ENCODE measurements around the gene SSUH2.
A peak's percentile ranks its signal among the peaks of the same experiment; 100 is the strongest.

The SSUH2 gene

GRCh38 chr3:8629151-8630021 lies 15.2 kb downstream of the SSUH2 start:
- no peaks in the 10 kb centered on the region for H3K9me3 ChIP-seq (ENCODE audit: control insufficient read depth, low read length)
- no peaks in the 10 kb centered on the region for H3K36me3 ChIP-seq (ENCODE audit: control insufficient read depth, insufficient read depth, low read length)
- peaks cover 13% of the 10 kb centered on the region for H3K4me1 ChIP-seq (ENCODE audit: control insufficient read depth, insufficient read depth, low read length)

GRCh38 chr3:8627949-8628348 lies 16.6 kb downstream of the SSUH2 start:
- peaks cover 18% of the 10 kb centered on the region for H3K4me1 ChIP-seq (ENCODE audit: control insufficient read depth, insufficient read depth, low read length)
- no peak overlapping the region for H3K4me3 ChIP-seq (ENCODE audit: low read length)
- H3K36me3 ChIP-seq (ENCODE audit: control insufficient read depth, insufficient read depth, low read length) = no peaks in the 10 kb centered on the region
- H3K27me3 ChIP-seq (ENCODE audit: control insufficient read depth, insufficient read depth, low read length) = peaks cover 3% of the 10 kb centered on the region
- no peaks in the 10 kb centered on the region for H3K9me3 ChIP-seq (ENCODE audit: control insufficient read depth, low read length)
- H3K9ac ChIP-seq (ENCODE audit: low read length) = no peak overlapping the region

More at GRCh38 chr3:8629151-8630021, 15.2 kb downstream of the SSUH2 start:
- Histone ChIP-seq H3K4me3 (ENCODE audit: low read length) (no peak overlapping the region), H3K9ac (ENCODE audit: low read length) (no peak overlapping the region), H3K27me3 (ENCODE audit: control insufficient read depth, insufficient read depth, low read length) (no peaks in the 10 kb centered on the region)

- Histone ChIP-seq H3K9ac (ENCODE audit: low read length) (no peak overlapping the region), H3K27me3 (ENCODE audit: control insufficient read depth, insufficient read depth, low read length) (peaks cover 3% of the 10 kb centered on the region), H3K4me1 (ENCODE audit: control insufficient read depth, insufficient read depth, low read length) (peaks cover 23% of the 10 kb centered on the region), H3K9me3 (ENCODE audit: control insufficient read depth, low read length) (no peaks in the 10 kb centered on the region), H3K36me3 (ENCODE audit: control insufficient read depth, insufficient read depth, low read length) (no peaks in the 10 kb centered on the region), H3K4me3 (ENCODE audit: low read length) (no peak overlapping the region)
Observed at GRCh38 chr3:8627201-8627940, 17.2 kb downstream of the SSUH2 start.

GRCh38 chr3:8625991-8626390 lies 18.6 kb downstream of the SSUH2 start:
- Histone ChIP-seq H3K4me1 (ENCODE audit: control insufficient read depth, insufficient read depth, low read length) (peaks cover 28% of the 10 kb centered on the region), H3K36me3 (ENCODE audit: control insufficient read depth, insufficient read depth, low read length) (no peaks in the 10 kb centered on the region), H3K27me3 (ENCODE audit: control insufficient read depth, insufficient read depth, low read length) (peaks cover 3% of the 10 kb centered on the region), H3K9me3 (ENCODE audit: control insufficient read depth, low read length) (no peaks in the 10 kb centered on the region), H3K9ac (ENCODE audit: low read length) (no peak overlapping the region), H3K4me3 (ENCODE audit: low read length) (no peak overlapping the region)

GRCh38 chr3:8624612-8625011 lies 20.0 kb downstream of the SSUH2 start:
- peaks cover 23% of the 10 kb centered on the region for H3K4me1 ChIP-seq (ENCODE audit: control insufficient read depth, insufficient read depth, low read length)
- no peak overlapping the region for H3K4me3 ChIP-seq (ENCODE audit: low read length)
- H3K9me3 ChIP-seq (ENCODE audit: control insufficient read depth, low read length) = no peaks in the 10 kb centered on the region
- H3K36me3 ChIP-seq (ENCODE audit: control insufficient read depth, insufficient read depth, low read length) = no peaks in the 10 kb centered on the region
- peaks cover 3% of the 10 kb centered on the region for H3K27me3 ChIP-seq (ENCODE audit: control insufficient read depth, insufficient read depth, low read length)
- no peak overlapping the region for H3K9ac ChIP-seq (ENCODE audit: low read length)

- Histone ChIP-seq H3K27me3 (ENCODE audit: control insufficient read depth, insufficient read depth, low read length) (peaks cover 3% of the 10 kb centered on the region), H3K9me3 (ENCODE audit: control insufficient read depth, low read length) (no peaks in the 10 kb centered on the region), H3K9ac (ENCODE audit: low read length) (no peak overlapping the region), H3K4me1 (ENCODE audit: control insufficient read depth, insufficient read depth, low read length) (peaks cover 15% of the 10 kb centered on the region), H3K36me3 (ENCODE audit: control insufficient read depth, insufficient read depth, low read length) (no peaks in the 10 kb centered on the region), H3K4me3 (ENCODE audit: low read length) (no peak overlapping the region)
Observed at GRCh38 chr3:8623741-8624140, 20.9 kb downstream of the SSUH2 start.

- peaks cover 15% of the 10 kb centered on the region for H3K4me1 ChIP-seq (ENCODE audit: control insufficient read depth, insufficient read depth, low read length)
- peak overlapping the region; percentile 57 for H3K9ac ChIP-seq (ENCODE audit: low read length)
- H3K27me3 ChIP-seq (ENCODE audit: control insufficient read depth, insufficient read depth, low read length) = peaks cover 3% of the 10 kb centered on the region
- no peaks in the 10 kb centered on the region for H3K36me3 ChIP-seq (ENCODE audit: control insufficient read depth, insufficient read depth, low read length)
- H3K4me3 ChIP-seq (ENCODE audit: low read length) = no peak overlapping the region
- no peaks in the 10 kb centered on the region for H3K9me3 ChIP-seq (ENCODE audit: control insufficient read depth, low read length)
Observed at GRCh38 chr3:8622873-8623691, 21.5 kb downstream of the SSUH2 start.

- Histone ChIP-seq H3K9me3 (ENCODE audit: control insufficient read depth, low read length) (no peaks in the 10 kb centered on the region), H3K27me3 (ENCODE audit: control insufficient read depth, insufficient read depth, low read length) (peaks cover 3% of the 10 kb centered on the region), H3K36me3 (ENCODE audit: control insufficient read depth, insufficient read depth, low read length) (no peaks in the 10 kb centered on the region), H3K4me3 (ENCODE audit: low read length) (no peak overlapping the region), H3K4me1 (ENCODE audit: control insufficient read depth, insufficient read depth, low read length) (peaks cover 15% of the 10 kb centered on the region), H3K9ac (ENCODE audit: low read length) (no peak overlapping the region)
Observed at GRCh38 chr3:8621872-8622271, 22.7 kb downstream of the SSUH2 start.

- Histone ChIP-seq H3K4me1 (ENCODE audit: control insufficient read depth, insufficient read depth, low read length) (peaks cover 15% of the 10 kb centered on the region), H3K27me3 (ENCODE audit: control insufficient read depth, insufficient read depth, low read length) (peaks cover 3% of the 10 kb centered on the region), H3K36me3 (ENCODE audit: control insufficient read depth, insufficient read depth, low read length) (no peaks in the 10 kb centered on the region), H3K4me3 (ENCODE audit: low read length) (no peak overlapping the region), H3K9me3 (ENCODE audit: control insufficient read depth, low read length) (no peaks in the 10 kb centered on the region), H3K9ac (ENCODE audit: low read length) (no peak overlapping the region)
Observed at GRCh38 chr3:8621141-8621540, 23.5 kb downstream of the SSUH2 start.

- Histone ChIP-seq H3K36me3 (ENCODE audit: control insufficient read depth, insufficient read depth, low read length) (no peaks in the 10 kb centered on the region), H3K27me3 (ENCODE audit: control insufficient read depth, insufficient read depth, low read length) (peaks cover 3% of the 10 kb centered on the region), H3K9me3 (ENCODE audit: control insufficient read depth, low read length) (no peaks in the 10 kb centered on the region), H3K4me1 (ENCODE audit: control insufficient read depth, insufficient read depth, low read length) (peaks cover 15% of the 10 kb centered on the region), H3K4me3 (ENCODE audit: low read length) (no peak overlapping the region), H3K9ac (ENCODE audit: low read length) (no peak overlapping the region)
Observed at GRCh38 chr3:8619548-8619947, 25.1 kb downstream of the SSUH2 start.

- H3K36me3 ChIP-seq (ENCODE audit: control insufficient read depth, insufficient read depth, low read length) = no peaks in the 10 kb centered on the region
- H3K9me3 ChIP-seq (ENCODE audit: control insufficient read depth, low read length) = no peaks in the 10 kb centered on the region
- H3K9ac ChIP-seq (ENCODE audit: low read length) = no peak overlapping the region
- no peak overlapping the region for H3K4me3 ChIP-seq (ENCODE audit: low read length)
- H3K27me3 ChIP-seq (ENCODE audit: control insufficient read depth, insufficient read depth, low read length) = peaks cover 3% of the 10 kb centered on the region
- peaks cover 15% of the 10 kb centered on the region for H3K4me1 ChIP-seq (ENCODE audit: control insufficient read depth, insufficient read depth, low read length)
Observed at GRCh38 chr3:8618950-8619349, 25.6 kb downstream of the SSUH2 start.

All from mucosa of stomach (tissue), 1 donor.